WI38 (cell line): ENCODE data around the gene TXNL4A.

Experiments
- H3K4me3 ChIP-seq: 2 replicates; pipeline ENCODE4 v1.5.1; 2011; ENCODE audit warnings: low read depth, mild to moderate bottlenecking, control low read depth, low read length
- CTCF ChIP-seq: IDR thresholded peaks from 2 replicates; pipeline ENCODE4 v1.5.1; 2012; ENCODE audit warnings: low read depth, mild to moderate bottlenecking, control low read depth, low read length

TXNL4A gene

GRCh38 chr18:79941473-79942119, 46.8 kb downstream of the TXNL4A start:
- H3K4me3 ChIP-seq: no peak overlapping the region
- TF ChIP-seq CTCF: no peak

- no peak for TF ChIP-seq CTCF
- H3K4me3 ChIP-seq: no peak overlapping the region
Observed at GRCh38 chr18:79940814-79941472, 47.4 kb downstream of the TXNL4A start.

GRCh38 chr18:79940126-79940813, 48.1 kb downstream of the TXNL4A start:
- TF ChIP-seq CTCF: no peak
- no peak overlapping the region for H3K4me3 ChIP-seq

- TF ChIP-seq CTCF: no peak
Observed at GRCh38 chr18:79939096-79939495, 49.3 kb downstream of the TXNL4A start.

GRCh38 chr18:79938196-79938595, 50.2 kb downstream of the TXNL4A start:
- TF ChIP-seq CTCF: no peak
- H3K4me3 ChIP-seq: no peak overlapping the region

More at GRCh38 chr18:79939096-79939495, 49.3 kb downstream of the TXNL4A start:
- H3K4me3 ChIP-seq: no peak overlapping the region

- no peak for TF ChIP-seq CTCF
Observed at GRCh38 chr18:79937103-79937860, 51.1 kb downstream of the TXNL4A start.

More at GRCh38 chr18:79937103-79937860, 51.1 kb downstream of the TXNL4A start:
- no peak overlapping the region for H3K4me3 ChIP-seq
